H9 (cell line): ENCODE measurements around the gene CERS1. TPM values are rescaled to one million over a fixed set of nuclear protein-coding genes. Genes with fewer than 3 reads are reported as not detected.

Source experiments
- DNase-seq: peaks from one replicate; pipeline ENCODE4 v3.0.0-alpha.2; 2017
- H2AFZ ChIP-seq: one replicate; pipeline ENCODE4 v1.6.1; 2013; ENCODE audit warnings: mild to moderate bottlenecking, low read length, control low read depth, moderate library complexity
- H2AK5ac ChIP-seq: 2 replicates; pipeline ENCODE4 v1.6.1; 2013; ENCODE audit warnings: low read length, control low read depth, mixed read lengths; ENCODE audit not compliant: insufficient read length
- H2BK120ac ChIP-seq: one replicate; pipeline ENCODE4 v1.6.1; 2013; ENCODE audit warnings: low read depth, mild to moderate bottlenecking, low read length, control low read depth, inconsistent platforms; ENCODE audit not compliant: poor library complexity, severe bottlenecking
- H2BK12ac ChIP-seq: 2 replicates; pipeline ENCODE4 v1.6.1; 2013; ENCODE audit warnings: low read length, control low read depth, mixed read lengths, low read depth; ENCODE audit not compliant: insufficient read length
- H2BK15ac ChIP-seq: 2 replicates; pipeline ENCODE4 v1.6.1; 2013; ENCODE audit warnings: low read depth, low read length, control low read depth
- H2BK20ac ChIP-seq: one replicate; pipeline ENCODE4 v1.6.1; 2013; ENCODE audit warnings: low read depth, mild to moderate bottlenecking, low read length, control low read depth, inconsistent platforms; ENCODE audit not compliant: poor library complexity, severe bottlenecking
- H2BK5ac ChIP-seq: 2 replicates; pipeline ENCODE4 v1.6.1; 2013; ENCODE audit warnings: low read length, control low read depth, mixed read lengths; ENCODE audit not compliant: insufficient read length
- H3K14ac ChIP-seq: 2 replicates; pipeline ENCODE4 v1.6.1; 2013; ENCODE audit warnings: low read length, control low read depth; ENCODE audit not compliant: insufficient read depth
- H3K18ac ChIP-seq: 2 replicates; pipeline ENCODE4 v1.6.1; 2013; ENCODE audit warnings: low read depth, mild to moderate bottlenecking, mixed read lengths, low read length, control low read depth; ENCODE audit not compliant: insufficient read length
- H3K23ac ChIP-seq: 2 replicates; pipeline ENCODE4 v1.6.1; 2013; ENCODE audit warnings: low read length, control low read depth, mixed read lengths, low read depth; ENCODE audit not compliant: insufficient read length
- H3K23me2 ChIP-seq: 2 replicates; pipeline ENCODE4 v1.6.1; 2013; ENCODE audit warnings: low read depth, mild to moderate bottlenecking, mixed read lengths, low read length, control low read depth; ENCODE audit not compliant: insufficient read length, poor library complexity, severe bottlenecking
- H3K27ac ChIP-seq: 2 replicates; pipeline ENCODE4 v1.5.1; 2013; ENCODE audit warnings: low read length, control low read depth, mixed read lengths, low read depth; ENCODE audit not compliant: insufficient read length
- H3K27me3 ChIP-seq: 2 replicates; pipeline ENCODE4 v1.6.1; 2013; ENCODE audit warnings: low read length, control low read depth, inconsistent platforms; ENCODE audit not compliant: insufficient read depth
- H3K4ac ChIP-seq: 2 replicates; pipeline ENCODE4 v1.6.1; 2013; ENCODE audit warnings: low read depth, mild to moderate bottlenecking, control low read depth, inconsistent platforms, low read length, moderate library complexity
- H3K4me1 ChIP-seq: 2 replicates; pipeline ENCODE4 v1.6.1; 2013; ENCODE audit warnings: low read length, control low read depth, inconsistent platforms; ENCODE audit not compliant: insufficient read depth
- H3K4me2 ChIP-seq: 2 replicates; pipeline ENCODE4 v1.6.1; 2013; ENCODE audit warnings: low read length, control low read depth, mixed read lengths; ENCODE audit not compliant: insufficient read length, insufficient read depth
- H3K56ac ChIP-seq: 2 replicates; pipeline ENCODE4 v1.6.1; 2013; ENCODE audit warnings: low read depth, mild to moderate bottlenecking, mixed read lengths, low read length, control low read depth; ENCODE audit not compliant: insufficient read length
- H3K79me1 ChIP-seq: 2 replicates; pipeline ENCODE4 v1.6.1; 2013; ENCODE audit warnings: low read depth, mild to moderate bottlenecking, moderate library complexity, low read length, control low read depth, inconsistent platforms; ENCODE audit not compliant: insufficient read depth, poor library complexity, severe bottlenecking
- H3K79me2 ChIP-seq: 2 replicates; pipeline ENCODE4 v1.6.1; 2013; ENCODE audit warnings: low read length, control low read depth, inconsistent platforms; ENCODE audit not compliant: insufficient read depth
- H3K9ac ChIP-seq: 2 replicates; pipeline ENCODE4 v1.6.1; 2013; ENCODE audit warnings: low read length, control low read depth, mixed read lengths; ENCODE audit not compliant: insufficient read length; ENCODE audit errors: extremely low read depth
- H3K9me3 ChIP-seq: one replicate; pipeline ENCODE4 v1.6.1; 2013; ENCODE audit warnings: low read depth, low read length, inconsistent platforms; ENCODE audit not compliant: control insufficient read depth
- H3T11ph ChIP-seq: one replicate; pipeline ENCODE4 v1.6.1; 2013; ENCODE audit warnings: mild to moderate bottlenecking, low read length, control low read depth, inconsistent platforms
- H4K20me1 ChIP-seq: one replicate; pipeline ENCODE4 v1.6.1; 2013; ENCODE audit not compliant: control insufficient read depth, insufficient read length, insufficient read depth
- H4K5ac ChIP-seq: 2 replicates; pipeline ENCODE4 v1.6.1; 2013; ENCODE audit warnings: low read depth, mild to moderate bottlenecking, mixed read lengths, low read length, control low read depth; ENCODE audit not compliant: insufficient read length
- H4K8ac ChIP-seq: replicated peaks from 2 replicates; pipeline ENCODE4 v1.6.1; 2013; ENCODE audit warnings: low read length, control low read depth, mixed read lengths, low read depth; ENCODE audit not compliant: insufficient read length
- H4K91ac ChIP-seq: 2 replicates; pipeline ENCODE4 v1.6.1; 2013; ENCODE audit warnings: low read depth, mild to moderate bottlenecking, moderate library complexity, mixed read lengths, low read length, control low read depth; ENCODE audit not compliant: insufficient read length
- H3K27ac Mint-ChIP-seq, 3 experiments: 2 replicates in 2 of 3; 3 replicates in 1 of 3; pipeline ENCODE4 v1.8.0; 2020 to 2021; ENCODE audit warnings: mixed read lengths in 3 of 3, mild to moderate bottlenecking in 1 of 3, moderate library complexity in 1 of 3
- H3K27me3 Mint-ChIP-seq: 2 replicates; pipeline ENCODE4 v1.8.0; 2021; ENCODE audit warnings: low read depth, mild to moderate bottlenecking, moderate library complexity, mixed read lengths
- H3K36me3 Mint-ChIP-seq, 3 experiments: 2 replicates in 2 of 3; 3 replicates in 1 of 3; pipeline ENCODE4 v1.8.0; 2020 to 2021; ENCODE audit warnings: low read depth in 3 of 3, mixed read lengths in 3 of 3; ENCODE audit not compliant: insufficient read depth in 1 of 3
- H3K4me1 Mint-ChIP-seq, 2 experiments: 2 replicates each; pipeline ENCODE4 v1.8.0; 2020; ENCODE audit warnings: mixed read lengths in 2 of 2
- H3K4me3 Mint-ChIP-seq, 2 experiments: 2 replicates in 1 of 2; 3 replicates in 1 of 2; pipeline ENCODE4 v1.8.0; 2020 to 2021; ENCODE audit warnings: mild to moderate bottlenecking in 2 of 2, mixed read lengths in 2 of 2, moderate library complexity in 1 of 2
- H3K9me3 Mint-ChIP-seq, 2 experiments: 2 replicates in 1 of 2; 3 replicates in 1 of 2; pipeline ENCODE4 v1.8.0; 2020; ENCODE audit warnings: mild to moderate bottlenecking in 2 of 2, mixed read lengths in 2 of 2, moderate library complexity in 1 of 2
- WGBS: extraction: QIAGEN DNeasy Blood & Tissue Kit; methylation state at CpG from one replicate; pipeline ENCODE4 v1.1.7; 2013; ENCODE audit warnings: missing lambda C conversion rate, low lambda C conversion rate, mixed read lengths; ENCODE audit not compliant: insufficient read length; ENCODE audit errors: extremely low coverage; 5-methylcytosine and 5-hydroxymethylcytosine counted together
- total RNA-seq: library from RNA; stranded (reverse); gene quantifications from 2 replicates; pipeline ENCODE4 v1.2.1, GENCODE V29; 2021
- TF ChIP-seq, protein P1 (sequence below): fragments of 200-600 bp; sonication (generic); conservative IDR thresholded peaks from 3 replicates; pipeline ENCODE4 v1.8.0; 2021; ENCODE audit warnings: antibody characterized with exemption, mild to moderate bottlenecking

The CERS1 gene
- total RNA-seq, 1 experiment from 2014 or later: 19.3 TPM

DNA sequence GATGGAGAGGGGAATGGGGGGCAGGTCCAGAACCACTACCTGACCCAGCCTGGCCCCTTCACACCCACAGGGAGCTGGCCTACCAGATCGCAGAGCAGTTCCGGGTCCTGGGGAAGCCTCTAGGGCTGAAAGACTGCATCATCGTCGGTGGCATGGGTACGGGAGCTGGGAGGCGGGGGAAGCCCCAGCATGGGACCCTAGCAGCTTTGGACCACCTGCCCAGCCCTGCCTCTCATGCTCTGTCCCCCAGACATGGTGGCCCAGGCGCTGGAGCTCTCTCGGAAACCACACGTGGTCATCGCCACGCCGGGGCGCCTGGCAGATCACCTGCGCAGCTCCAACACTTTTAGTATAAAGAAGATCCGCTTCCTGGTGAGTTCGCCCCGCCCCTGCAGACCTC, 25.6 kb upstream of the CERS1 start:
- TF ChIP-seq, protein P1, sequence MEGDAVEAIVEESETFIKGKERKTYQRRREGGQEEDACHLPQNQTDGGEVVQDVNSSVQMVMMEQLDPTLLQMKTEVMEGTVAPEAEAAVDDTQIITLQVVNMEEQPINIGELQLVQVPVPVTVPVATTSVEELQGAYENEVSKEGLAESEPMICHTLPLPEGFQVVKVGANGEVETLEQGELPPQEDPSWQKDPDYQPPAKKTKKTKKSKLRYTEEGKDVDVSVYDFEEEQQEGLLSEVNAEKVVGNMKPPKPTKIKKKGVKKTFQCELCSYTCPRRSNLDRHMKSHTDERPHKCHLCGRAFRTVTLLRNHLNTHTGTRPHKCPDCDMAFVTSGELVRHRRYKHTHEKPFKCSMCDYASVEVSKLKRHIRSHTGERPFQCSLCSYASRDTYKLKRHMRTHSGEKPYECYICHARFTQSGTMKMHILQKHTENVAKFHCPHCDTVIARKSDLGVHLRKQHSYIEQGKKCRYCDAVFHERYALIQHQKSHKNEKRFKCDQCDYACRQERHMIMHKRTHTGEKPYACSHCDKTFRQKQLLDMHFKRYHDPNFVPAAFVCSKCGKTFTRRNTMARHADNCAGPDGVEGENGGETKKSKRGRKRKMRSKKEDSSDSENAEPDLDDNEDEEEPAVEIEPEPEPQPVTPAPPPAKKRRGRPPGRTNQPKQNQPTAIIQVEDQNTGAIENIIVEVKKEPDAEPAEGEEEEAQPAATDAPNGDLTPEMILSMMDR: no peak

More for the DNA sequence above, 25.6 kb upstream of the CERS1 start:
- Histone ChIP-seq H4K20me1 (no peaks in the 10 kb centered on the region), H3K23me2 (peaks cover 13% of the 10 kb centered on the region), H2BK20ac (no peak overlapping the region), H3K4ac (no peak overlapping the region), H3K79me1 (peaks cover 7% of the 10 kb centered on the region), H3K23ac (no peak overlapping the region), H3T11ph (no peak overlapping the region), H2AK5ac (no peak overlapping the region), H2BK5ac (no peak overlapping the region), H2BK15ac (no peak overlapping the region), H3K27me3 (no peaks in the 10 kb centered on the region), H3K56ac (no peak overlapping the region), H4K8ac (no peak overlapping the region), H4K91ac (no peak overlapping the region), H2BK12ac (no peak overlapping the region), H4K5ac (no peak overlapping the region), H3K4me1 (peaks cover 5% of the 10 kb centered on the region; the same call in 1 of the 2 replicates), H3K9ac (no peak overlapping the region), H2AFZ (no peak overlapping the region), H2BK120ac (no peak overlapping the region), H3K14ac (no peak overlapping the region), H3K4me2 (no peak overlapping the region), H3K18ac (no peak overlapping the region), H3K79me2 (peaks cover 9% of the 10 kb centered on the region; the same call in 1 of the 2 replicates), H3K27ac (no peak overlapping the region), H3K9me3 (no peaks in the 10 kb centered on the region)
- Mint-ChIP-seq H3K27ac (no peak overlapping the region), H3K4me1 (peaks cover 0 to 22% of the 10 kb centered on the region in 2 experiments), H3K9me3 (no peaks in the 10 kb centered on the region; a peak in 2 of 5 replicates), H3K27me3 (no peaks in the 10 kb centered on the region; the same call in none of the 2 replicates), H3K4me3 (peak overlapping the region in 1 of 2 experiments; percentile 96; a peak in 3 of 5 replicates), H3K36me3 (peaks cover 13 to 48% (median 42%) of the 10 kb centered on the region in 3 experiments)
- DNase-seq: no peak
- WGBS: no CpG with 5 or more reads among the region's 17 CpGs
